ENCODE measurements around the gene APOL6.
A peak's percentile ranks its signal among the peaks of the same experiment; 100 is the strongest.

APOL6 gene

DNA sequence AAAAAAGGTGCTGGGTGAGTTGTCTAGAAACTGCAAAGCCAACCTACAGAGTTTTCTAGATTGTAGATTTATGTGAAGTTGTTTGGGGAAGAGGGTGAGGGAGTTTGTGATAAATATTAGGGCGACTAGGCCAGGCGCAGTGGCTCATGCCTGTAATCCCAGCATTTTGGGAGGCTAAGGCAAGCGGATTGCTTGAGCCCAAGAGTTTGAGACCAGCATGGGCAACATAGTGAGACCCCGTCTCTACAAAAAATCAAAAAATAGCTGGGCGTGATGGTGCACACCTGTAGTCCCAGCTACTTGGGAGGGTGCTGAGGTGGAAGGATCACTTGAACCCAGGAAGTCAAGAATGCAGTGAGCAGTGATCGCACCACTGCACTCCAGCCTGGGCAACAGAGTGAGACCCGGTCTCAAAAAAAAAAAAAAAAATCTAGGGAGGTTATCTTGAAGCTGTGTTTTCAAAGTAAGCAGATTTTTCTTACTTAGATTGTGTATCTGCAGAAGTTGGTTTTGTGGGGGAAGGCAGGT is 844 bp downstream of the APOL6 start:
- DNase-seq (ENCODE audit: low read depth) = no peak
- TF ChIP-seq, protein P1, sequence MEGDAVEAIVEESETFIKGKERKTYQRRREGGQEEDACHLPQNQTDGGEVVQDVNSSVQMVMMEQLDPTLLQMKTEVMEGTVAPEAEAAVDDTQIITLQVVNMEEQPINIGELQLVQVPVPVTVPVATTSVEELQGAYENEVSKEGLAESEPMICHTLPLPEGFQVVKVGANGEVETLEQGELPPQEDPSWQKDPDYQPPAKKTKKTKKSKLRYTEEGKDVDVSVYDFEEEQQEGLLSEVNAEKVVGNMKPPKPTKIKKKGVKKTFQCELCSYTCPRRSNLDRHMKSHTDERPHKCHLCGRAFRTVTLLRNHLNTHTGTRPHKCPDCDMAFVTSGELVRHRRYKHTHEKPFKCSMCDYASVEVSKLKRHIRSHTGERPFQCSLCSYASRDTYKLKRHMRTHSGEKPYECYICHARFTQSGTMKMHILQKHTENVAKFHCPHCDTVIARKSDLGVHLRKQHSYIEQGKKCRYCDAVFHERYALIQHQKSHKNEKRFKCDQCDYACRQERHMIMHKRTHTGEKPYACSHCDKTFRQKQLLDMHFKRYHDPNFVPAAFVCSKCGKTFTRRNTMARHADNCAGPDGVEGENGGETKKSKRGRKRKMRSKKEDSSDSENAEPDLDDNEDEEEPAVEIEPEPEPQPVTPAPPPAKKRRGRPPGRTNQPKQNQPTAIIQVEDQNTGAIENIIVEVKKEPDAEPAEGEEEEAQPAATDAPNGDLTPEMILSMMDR (IDR thresholded peaks at IDR 0.05; ENCODE audit: low read depth, low read length) = no peak
- TF ChIP-seq POLR2A (IDR thresholded peaks at IDR 0.05; ENCODE audit: extremely low read depth, insufficient read length) (no peak), MYC (IDR thresholded peaks at IDR 0.05; ENCODE audit: low read depth, low read length) (no peak)
- TF ChIP-seq, protein P2, sequence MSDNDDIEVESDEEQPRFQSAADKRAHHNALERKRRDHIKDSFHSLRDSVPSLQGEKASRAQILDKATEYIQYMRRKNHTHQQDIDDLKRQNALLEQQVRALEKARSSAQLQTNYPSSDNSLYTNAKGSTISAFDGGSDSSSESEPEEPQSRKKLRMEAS (IDR thresholded peaks at IDR 0.05; ENCODE audit: low read depth, low read length) = no peak
- peak overlapping the region; percentile 77 for H3K4me3 ChIP-seq (ENCODE audit: low read depth, low read length)

DNA sequence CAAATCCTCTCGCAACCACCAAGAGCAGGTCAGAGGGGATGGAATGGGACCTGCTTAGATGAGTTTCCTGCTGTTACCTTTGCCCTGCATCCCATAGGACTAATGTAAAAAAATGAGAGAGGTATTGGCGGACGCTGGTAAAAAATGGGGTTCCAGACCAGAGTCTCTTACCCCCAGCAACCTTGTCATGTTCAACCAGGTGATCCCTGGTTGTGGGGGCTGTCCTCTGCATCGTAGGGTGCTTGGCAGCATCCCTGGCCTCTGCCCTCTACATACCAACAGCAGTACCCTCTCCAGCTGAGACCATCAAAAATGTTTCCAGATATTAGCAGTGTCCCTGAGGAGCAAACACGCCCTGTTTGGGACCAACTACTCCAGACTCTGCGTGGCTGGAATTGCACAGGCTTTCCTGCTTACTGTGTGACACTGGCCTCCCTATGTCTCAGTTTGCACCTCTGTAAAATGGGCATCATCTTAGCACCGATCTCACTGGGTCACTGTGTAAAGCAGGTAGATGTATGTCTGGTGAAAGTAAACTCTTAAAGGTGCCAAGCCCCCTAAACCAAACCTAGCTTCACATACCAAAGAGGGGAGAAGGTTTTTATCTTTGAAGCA is 1.5 kb downstream of the APOL6 start:
- DNase-seq (ENCODE audit: low read depth) = no peak
- H3K4me3 ChIP-seq (ENCODE audit: low read depth, low read length) = no peak overlapping the region
- TF ChIP-seq POLR2A (IDR thresholded peaks at IDR 0.05; ENCODE audit: extremely low read depth, insufficient read length) = no peak
- TF ChIP-seq, protein P1 (IDR thresholded peaks at IDR 0.05; ENCODE audit: low read depth, low read length) = no peak
- no peak for TF ChIP-seq MYC (IDR thresholded peaks at IDR 0.05; ENCODE audit: low read depth, low read length)
- TF ChIP-seq, protein P2 (IDR thresholded peaks at IDR 0.05; ENCODE audit: low read depth, low read length) = no peak

DNA sequence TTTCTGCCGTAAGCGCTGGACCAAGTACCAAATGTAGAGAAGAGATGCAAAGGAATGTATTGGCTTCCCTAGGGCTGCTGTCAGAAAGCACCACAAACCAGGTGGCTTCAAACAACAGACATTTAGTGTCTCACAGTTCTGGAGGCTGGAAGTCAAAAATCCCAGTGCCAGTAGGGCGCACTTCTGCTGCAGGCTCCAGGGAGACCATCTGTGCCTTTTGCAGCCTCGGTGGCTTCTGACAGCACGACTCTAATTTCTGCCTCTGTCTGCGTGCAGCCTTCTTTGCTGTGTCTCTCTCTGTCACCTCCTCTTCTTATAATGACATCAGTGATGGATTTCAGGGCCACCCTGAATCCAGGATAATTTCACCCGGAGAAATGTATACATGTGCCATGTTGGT is 2.8 kb downstream of the APOL6 start:
- DNase-seq (ENCODE audit: low read depth) = no peak
- H3K4me3 ChIP-seq (ENCODE audit: low read depth, low read length) = no peak overlapping the region
- TF ChIP-seq POLR2A (IDR thresholded peaks at IDR 0.05; ENCODE audit: extremely low read depth, insufficient read length) = no peak
- TF ChIP-seq, protein P2 (IDR thresholded peaks at IDR 0.05; ENCODE audit: low read depth, low read length) = no peak
- TF ChIP-seq, protein P1 (IDR thresholded peaks at IDR 0.05; ENCODE audit: low read depth, low read length) = no peak
- no peak for TF ChIP-seq MYC (IDR thresholded peaks at IDR 0.05; ENCODE audit: low read depth, low read length)

DNA sequence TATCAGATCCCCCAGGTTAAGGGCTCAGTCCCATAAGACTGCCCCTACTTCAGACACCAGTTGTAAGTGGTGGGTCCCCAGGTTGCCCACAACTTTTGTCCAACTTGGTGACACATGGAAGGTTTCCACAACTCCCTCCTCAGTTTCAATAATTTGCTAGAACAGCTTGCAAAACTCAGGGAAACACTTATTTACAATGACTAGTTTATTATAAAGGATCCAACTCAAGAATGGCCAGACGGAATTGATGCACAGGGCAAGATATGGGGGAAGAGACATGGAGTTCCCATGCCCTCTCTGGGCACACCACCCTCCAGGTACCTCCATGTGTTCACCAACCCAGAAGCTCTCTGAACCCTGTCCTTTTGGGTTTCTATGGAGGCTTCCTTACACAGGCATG is 5.6 kb downstream of the APOL6 start:
- no peak for DNase-seq (ENCODE audit: low read depth)
- no peak for TF ChIP-seq POLR2A (IDR thresholded peaks at IDR 0.05; ENCODE audit: extremely low read depth, insufficient read length)
- TF ChIP-seq, protein P1 (IDR thresholded peaks at IDR 0.05; ENCODE audit: low read depth, low read length) = no peak
- no peak for TF ChIP-seq MYC (IDR thresholded peaks at IDR 0.05; ENCODE audit: low read depth, low read length)
- TF ChIP-seq, protein P2 (IDR thresholded peaks at IDR 0.05; ENCODE audit: low read depth, low read length) = no peak
- H3K4me3 ChIP-seq (ENCODE audit: low read depth, low read length) = no peak overlapping the region

DNA sequence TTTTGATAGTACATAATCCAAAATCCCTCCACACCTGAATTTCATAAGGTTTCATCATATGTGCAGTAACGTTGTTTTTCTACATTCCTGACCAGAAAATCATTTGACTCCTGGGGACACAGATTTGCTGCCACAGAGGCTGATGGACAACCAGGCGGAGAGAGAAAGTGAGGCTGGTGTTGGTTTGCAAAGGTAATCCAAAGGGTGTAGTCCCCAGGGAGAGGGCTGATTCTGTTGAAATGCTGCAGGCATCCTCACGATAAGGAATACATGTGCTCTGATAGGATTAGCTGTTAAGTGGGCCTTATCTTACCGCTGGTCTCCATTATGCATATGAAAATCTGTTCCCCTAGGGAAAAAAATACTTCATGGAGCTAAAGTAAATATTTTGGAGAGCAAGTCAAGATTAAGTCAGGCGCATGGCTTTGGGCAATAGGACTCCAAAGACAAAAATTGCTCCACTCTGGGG is 8.1 kb downstream of the APOL6 start:
- no peak overlapping the region for H3K4me3 ChIP-seq (ENCODE audit: low read depth, low read length)
- TF ChIP-seq, protein P1 (IDR thresholded peaks at IDR 0.05; ENCODE audit: low read depth, low read length) = no peak
- TF ChIP-seq MYC (IDR thresholded peaks at IDR 0.05; ENCODE audit: low read depth, low read length) = no peak
- TF ChIP-seq, protein P2 (IDR thresholded peaks at IDR 0.05; ENCODE audit: low read depth, low read length) = no peak
- TF ChIP-seq POLR2A (IDR thresholded peaks at IDR 0.05; ENCODE audit: extremely low read depth, insufficient read length) = no peak
- no peak for DNase-seq (ENCODE audit: low read depth)

All from NB4 (cell line).